Measurements from ENCODE around the gene MERTK.
"Not testable (repeated sequence)": the region's sequence is repeated elsewhere in the genome, so short reads cannot be mapped to it uniquely, and the experiment has no call there.

Gene MERTK

DNA sequence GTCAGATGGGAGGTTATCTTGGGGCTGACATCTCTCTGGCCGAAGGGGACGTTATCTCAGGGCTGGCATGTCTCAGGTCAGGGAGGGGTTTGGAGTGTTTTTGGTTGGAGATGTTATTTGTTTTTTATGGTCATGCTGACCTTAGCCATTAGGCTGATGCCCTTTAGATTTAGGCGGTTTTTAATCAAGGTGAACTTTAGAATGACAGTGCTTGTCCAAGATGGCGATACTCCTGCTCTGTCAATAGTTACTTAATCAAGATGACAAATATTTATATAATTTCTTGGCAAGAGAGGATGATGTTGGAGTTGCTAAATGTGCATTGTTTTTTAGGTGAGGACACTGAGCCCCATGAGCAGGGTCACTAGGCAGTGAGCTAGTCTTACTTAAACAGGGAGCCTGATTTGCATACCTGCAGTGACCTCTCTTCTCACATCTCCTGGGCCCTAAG, 34.5 kb downstream of the MERTK start:
- no peak overlapping the region for H3K4me3 ChIP-seq (ENCODE audit: low read depth, low read length)

DNA sequence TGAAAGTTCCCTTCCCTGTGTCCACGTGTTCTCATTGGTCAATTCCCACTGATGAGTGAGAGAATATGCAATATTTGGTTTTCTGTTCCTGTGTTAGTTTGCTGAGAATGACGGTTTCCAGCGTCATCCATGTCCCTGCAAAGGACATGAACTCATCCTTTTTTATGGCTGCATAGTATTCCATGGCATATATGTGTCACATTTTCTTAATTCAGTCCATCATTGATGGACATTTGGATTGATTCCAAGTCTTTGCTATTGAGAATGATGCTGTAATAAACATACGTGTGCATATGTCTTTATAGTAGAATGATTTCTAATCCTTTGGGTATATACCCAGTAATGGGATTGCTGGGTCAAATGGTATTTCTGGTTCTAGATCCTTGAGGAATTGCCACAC, 35.5 kb downstream of the MERTK start:
- DNase-seq (ENCODE audit: low read depth, low spot score); in situ Hi-C loops (cut with HindIII; ENCODE audit: low sequenced_read_pairs); H3K4me3 ChIP-seq (ENCODE audit: low read depth, low read length): not testable (repeated sequence)

More for the DNA sequence above, 34.5 kb downstream of the MERTK start:
- in situ Hi-C loops (cut with HindIII; ENCODE audit: low sequenced_read_pairs) = no loop called here
- no peak for DNase-seq (ENCODE audit: low read depth, low spot score)
- TF ChIP-seq, protein P1, sequence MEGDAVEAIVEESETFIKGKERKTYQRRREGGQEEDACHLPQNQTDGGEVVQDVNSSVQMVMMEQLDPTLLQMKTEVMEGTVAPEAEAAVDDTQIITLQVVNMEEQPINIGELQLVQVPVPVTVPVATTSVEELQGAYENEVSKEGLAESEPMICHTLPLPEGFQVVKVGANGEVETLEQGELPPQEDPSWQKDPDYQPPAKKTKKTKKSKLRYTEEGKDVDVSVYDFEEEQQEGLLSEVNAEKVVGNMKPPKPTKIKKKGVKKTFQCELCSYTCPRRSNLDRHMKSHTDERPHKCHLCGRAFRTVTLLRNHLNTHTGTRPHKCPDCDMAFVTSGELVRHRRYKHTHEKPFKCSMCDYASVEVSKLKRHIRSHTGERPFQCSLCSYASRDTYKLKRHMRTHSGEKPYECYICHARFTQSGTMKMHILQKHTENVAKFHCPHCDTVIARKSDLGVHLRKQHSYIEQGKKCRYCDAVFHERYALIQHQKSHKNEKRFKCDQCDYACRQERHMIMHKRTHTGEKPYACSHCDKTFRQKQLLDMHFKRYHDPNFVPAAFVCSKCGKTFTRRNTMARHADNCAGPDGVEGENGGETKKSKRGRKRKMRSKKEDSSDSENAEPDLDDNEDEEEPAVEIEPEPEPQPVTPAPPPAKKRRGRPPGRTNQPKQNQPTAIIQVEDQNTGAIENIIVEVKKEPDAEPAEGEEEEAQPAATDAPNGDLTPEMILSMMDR (IDR thresholded peaks at IDR 0.05; ENCODE audit: low read depth, low read length) = no peak

DNA sequence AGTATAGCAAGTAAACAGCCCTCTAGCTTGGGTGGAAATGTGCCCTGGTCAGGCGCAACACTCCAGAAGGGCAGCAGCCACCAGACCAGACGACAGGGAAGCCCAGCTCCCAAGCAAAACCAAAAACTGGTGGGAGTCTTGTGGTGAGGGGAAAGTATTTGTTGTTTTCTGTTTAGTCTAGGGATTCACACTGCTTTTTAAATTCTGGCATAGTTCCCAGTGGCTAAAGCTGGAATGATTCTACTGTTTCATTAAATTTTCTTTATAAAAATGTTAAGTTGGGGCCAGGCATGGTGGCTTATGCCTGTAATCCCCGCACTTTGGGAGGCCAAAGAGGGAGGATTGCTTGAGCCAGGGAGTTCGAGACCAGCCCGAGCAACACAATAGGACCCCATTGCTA, 38.5 kb downstream of the MERTK start:
- DNase-seq (ENCODE audit: low read depth, low spot score) = no peak
- H3K4me3 ChIP-seq (ENCODE audit: low read depth, low read length) = no peak overlapping the region
- in situ Hi-C loops (cut with HindIII; ENCODE audit: low sequenced_read_pairs) = no loop called here
- TF ChIP-seq, protein P1 (IDR thresholded peaks at IDR 0.05; ENCODE audit: low read depth, low read length) = no peak

DNA sequence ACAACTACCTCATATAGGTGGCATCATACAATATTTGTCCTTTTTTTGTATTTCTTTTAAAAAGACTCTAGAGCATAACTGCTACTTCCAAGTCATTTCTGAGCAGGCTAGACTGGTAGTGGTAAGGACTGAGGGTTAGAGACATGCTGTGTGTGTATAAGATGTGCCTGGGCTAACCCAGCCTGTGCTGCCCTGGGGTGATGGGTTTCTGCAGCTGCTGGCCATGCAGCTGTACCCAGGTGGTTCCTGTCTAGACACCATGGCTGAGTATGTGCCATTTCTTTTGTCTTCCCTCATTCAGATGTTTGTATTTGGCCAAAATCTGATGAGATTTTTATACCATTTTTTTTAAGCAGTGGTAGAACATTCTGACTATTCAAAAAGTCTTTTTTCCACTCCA, 40.0 kb downstream of the MERTK start:
- no peak for DNase-seq (ENCODE audit: low read depth, low spot score)
- H3K4me3 ChIP-seq (ENCODE audit: low read depth, low read length) = no peak overlapping the region
- in situ Hi-C loops (cut with HindIII; ENCODE audit: low sequenced_read_pairs) = no loop called here
- TF ChIP-seq, protein P1 (IDR thresholded peaks at IDR 0.05; ENCODE audit: low read depth, low read length) = no peak

DNA sequence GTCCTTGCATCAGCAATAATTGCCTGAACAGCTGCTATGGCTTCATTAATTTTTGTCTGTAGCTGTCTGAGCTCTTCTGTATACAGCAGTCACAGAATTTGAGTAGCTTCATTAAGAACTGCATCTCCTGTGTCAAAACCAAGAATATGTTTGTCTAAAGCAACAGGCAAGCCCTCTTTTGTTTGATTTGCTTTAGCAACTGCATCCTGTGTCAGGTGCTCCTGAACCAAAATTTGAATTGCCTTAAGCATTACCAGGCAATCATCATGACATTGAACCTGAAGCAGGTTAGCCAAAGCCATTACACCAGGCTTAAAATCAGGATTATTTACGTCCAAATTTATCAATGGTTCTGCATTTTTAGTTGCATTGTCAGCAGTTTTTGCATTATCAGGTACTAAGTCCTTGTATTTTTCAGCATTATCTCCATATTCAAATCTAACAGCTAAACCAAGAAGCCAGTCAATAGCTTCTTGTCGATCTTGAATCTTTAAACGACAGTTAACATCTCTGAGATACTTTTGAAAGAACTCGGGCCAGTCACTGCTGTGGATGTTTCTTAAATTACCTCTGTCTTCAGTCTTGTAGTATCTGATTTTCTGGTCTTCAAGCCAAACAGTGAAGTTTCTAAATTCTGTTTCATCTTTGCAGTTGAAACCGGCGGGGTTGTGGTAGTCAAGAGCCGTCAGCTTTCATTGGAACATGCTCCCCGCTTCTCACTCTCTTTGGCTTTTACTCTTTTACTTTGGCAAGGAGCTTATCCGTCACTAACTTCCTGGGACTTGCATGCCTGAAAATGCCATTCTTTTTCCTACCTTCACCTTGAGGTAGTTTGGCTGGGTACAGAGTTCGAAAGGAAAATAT, 42.2 kb downstream of the MERTK start:
- no peak for DNase-seq (ENCODE audit: low read depth, low spot score)
- TF ChIP-seq, protein P1 (IDR thresholded peaks at IDR 0.05; ENCODE audit: low read depth, low read length) = no peak
- no peak overlapping the region for H3K4me3 ChIP-seq (ENCODE audit: low read depth, low read length)
- in situ Hi-C loops (cut with HindIII; ENCODE audit: low sequenced_read_pairs) = no loop called here

DNA sequence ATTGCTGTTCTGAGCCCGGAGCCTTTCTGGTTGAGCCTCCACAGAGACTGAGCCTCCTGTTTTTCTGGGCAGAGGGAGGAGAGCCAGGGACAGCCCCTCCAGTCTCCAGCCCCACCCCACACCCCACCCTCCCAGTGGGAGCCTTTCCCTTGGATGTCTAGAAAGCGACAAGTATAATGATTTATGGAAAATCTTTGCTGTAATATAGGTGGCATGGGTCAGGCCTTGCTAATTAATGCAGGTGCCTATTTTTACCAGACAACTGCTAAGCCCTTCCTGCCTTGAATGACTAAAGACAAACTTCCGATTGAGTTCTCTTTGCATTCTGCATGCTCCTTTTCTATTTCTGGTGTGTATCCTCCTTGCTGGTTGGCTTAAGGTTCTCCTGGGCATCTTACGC, 43.1 kb downstream of the MERTK start:
- H3K4me3 ChIP-seq (ENCODE audit: low read depth, low read length) = no peak overlapping the region
- TF ChIP-seq, protein P1 (IDR thresholded peaks at IDR 0.05; ENCODE audit: low read depth, low read length) = no peak
- no peak for DNase-seq (ENCODE audit: low read depth, low spot score)
- in situ Hi-C loops (cut with HindIII; ENCODE audit: low sequenced_read_pairs) = no loop called here

DNA sequence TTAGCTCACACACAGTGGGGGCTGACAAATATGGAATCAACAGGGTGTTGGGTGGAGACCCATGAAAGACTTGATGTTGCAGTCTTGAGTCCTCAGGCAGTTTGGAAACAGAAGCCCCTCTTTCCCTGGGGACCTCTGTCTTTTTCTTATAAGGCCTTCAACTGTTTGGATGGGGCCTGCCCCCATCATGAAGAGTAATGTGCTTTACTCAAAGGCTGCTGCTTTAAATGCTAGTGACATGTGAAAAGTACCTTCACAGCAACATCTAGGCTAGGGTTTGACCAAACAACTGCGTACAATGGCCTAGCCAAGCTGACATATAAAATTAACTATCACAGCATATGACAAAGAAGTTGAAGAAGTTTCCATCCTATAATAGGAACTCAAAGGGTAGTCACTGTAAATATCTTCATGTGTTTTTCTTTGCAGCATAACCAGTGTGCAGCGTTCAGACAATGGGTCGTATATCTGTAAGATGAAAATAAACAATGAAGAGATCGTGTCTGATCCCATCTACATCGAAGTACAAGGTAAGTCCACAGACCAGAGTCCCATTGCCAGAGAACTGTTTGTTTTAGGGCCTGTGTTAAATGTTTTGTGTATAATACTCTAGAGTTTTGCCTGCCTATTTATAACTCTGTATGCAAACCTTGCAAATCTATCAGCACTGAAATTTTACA, 46.3 kb downstream of the MERTK start:
- DNase-seq (ENCODE audit: low read depth, low spot score) = no peak
- in situ Hi-C loops (cut with HindIII; ENCODE audit: low sequenced_read_pairs) = no loop called here
- TF ChIP-seq, protein P1 (IDR thresholded peaks at IDR 0.05; ENCODE audit: low read depth, low read length) = no peak
- no peak overlapping the region for H3K4me3 ChIP-seq (ENCODE audit: low read depth, low read length)

All from astrocyte of the spinal cord (primary cell).